Coronary artery (tissue), 2 donors: Measurements from ENCODE around the gene MUC6.

Experiments used
- DNase-seq: peaks from one replicate; pipeline ENCODE4 v3.0.0-alpha.2; 2017; ENCODE audit warnings: low spot score
- H3K27ac ChIP-seq, 2 donors: fragments of 200-600 bp; sonication (generic); one replicate each; pipeline ENCODE4 v1.5.1; 2016 to 2019
- H3K4me3 ChIP-seq: fragments of 200-600 bp; sonication (generic); 2 replicates; pipeline ENCODE4 v1.5.1; 2016; ENCODE audit warnings: mild to moderate bottlenecking, moderate library complexity
- TF ChIP-seq, protein P1 (sequence below): fragments of 200-600 bp; sonication (generic); IDR thresholded peaks from one replicate; pipeline ENCODE4 v1.5.1; 2019; ENCODE audit warnings: antibody characterized with exemption

MUC6 gene

DNA sequence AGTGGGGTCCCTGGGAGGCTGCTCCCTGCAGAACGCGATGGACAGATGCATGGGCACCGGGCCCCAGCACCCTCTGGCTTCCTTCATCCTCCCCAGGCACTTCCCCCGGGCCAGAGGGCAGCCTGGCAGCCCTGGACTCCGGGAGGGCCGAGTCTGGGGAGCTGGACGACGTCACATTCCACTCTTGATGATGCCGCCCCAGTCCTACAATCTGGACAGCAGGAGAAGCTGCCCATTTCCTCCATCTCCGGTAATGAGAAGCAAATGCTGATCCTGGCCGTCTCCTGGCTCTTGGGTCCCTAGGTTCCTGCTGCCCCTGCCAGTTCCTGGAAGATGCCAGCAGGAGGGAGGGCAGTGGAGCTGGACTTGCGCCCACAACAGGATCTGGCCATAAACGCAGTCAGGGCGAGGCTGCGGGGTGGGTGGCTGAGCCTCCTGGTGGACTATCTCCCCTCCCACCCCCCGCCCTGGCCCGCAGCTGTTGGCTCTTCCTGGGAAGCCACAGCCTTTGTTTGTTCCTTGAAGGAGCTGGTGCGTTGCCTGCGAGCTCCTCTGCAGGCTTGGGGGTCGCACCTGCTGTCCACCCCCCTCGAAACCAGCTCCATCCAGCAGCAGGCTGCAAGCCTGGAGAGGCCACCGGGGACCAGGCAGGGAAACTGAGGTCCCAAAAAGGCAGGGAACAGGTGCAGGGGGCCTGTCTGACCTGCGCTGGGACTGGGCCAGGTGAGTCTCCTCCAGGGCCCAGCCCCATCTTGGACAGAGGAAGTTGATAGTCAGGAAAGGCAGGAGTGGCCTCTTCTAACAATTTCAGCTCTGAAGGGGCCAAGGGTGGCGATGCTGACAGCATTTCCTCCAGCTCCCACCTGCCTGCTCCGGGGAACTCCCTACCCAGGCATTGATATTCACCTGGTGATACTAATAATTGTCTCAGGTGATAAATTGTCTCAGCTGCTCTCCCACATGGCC lies 17.9 kb upstream of the MUC6 start:
- no peak overlapping the region for H3K27ac ChIP-seq
- H3K4me3 ChIP-seq, result no peak overlapping the region
- TF ChIP-seq, protein P1, sequence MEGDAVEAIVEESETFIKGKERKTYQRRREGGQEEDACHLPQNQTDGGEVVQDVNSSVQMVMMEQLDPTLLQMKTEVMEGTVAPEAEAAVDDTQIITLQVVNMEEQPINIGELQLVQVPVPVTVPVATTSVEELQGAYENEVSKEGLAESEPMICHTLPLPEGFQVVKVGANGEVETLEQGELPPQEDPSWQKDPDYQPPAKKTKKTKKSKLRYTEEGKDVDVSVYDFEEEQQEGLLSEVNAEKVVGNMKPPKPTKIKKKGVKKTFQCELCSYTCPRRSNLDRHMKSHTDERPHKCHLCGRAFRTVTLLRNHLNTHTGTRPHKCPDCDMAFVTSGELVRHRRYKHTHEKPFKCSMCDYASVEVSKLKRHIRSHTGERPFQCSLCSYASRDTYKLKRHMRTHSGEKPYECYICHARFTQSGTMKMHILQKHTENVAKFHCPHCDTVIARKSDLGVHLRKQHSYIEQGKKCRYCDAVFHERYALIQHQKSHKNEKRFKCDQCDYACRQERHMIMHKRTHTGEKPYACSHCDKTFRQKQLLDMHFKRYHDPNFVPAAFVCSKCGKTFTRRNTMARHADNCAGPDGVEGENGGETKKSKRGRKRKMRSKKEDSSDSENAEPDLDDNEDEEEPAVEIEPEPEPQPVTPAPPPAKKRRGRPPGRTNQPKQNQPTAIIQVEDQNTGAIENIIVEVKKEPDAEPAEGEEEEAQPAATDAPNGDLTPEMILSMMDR, result no peak
- DNase-seq, result no peak

DNA sequence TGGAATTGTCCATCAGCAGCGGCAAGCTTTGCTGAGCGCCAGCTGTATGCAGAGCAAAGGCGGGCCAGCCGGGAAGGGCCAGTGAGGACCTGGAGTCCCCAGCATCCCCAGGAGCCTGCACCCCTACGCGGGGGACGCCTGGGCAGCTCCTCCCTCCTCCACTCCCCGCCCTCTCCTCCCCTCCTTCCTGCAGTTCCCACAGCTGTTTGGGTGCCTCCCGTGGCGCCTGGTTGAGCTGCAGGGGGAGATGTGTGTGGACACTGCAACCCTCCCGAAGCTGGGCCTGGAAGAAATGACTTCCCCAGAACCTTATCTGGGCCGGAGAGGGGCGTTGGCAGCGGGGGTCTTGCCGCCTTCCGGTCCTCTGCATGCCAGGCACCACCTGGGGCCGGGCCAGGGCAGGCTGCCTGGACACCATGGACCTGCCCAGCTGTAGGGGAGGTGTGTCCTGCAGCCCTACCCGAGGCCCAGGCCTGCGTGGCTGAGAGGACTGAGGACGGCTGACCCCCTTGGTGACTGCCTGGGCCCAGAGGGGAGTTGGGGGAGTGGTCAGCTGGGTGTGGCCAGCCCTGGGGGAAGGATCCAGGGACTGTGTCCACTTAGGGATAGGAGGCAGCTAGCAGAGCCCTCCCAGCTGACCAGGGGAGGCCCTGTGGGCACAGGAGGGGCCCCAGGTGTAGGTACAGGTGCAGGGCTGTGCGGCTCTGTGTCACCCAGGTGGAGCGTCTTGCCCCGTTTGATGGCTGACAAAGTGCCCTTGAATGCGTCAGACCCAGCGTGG lies 16.8 kb upstream of the MUC6 start:
- H3K4me3 ChIP-seq, result no peak overlapping the region
- no peak overlapping the region for H3K27ac ChIP-seq
- no peak for DNase-seq
- TF ChIP-seq, protein P1, result no peak

DNA sequence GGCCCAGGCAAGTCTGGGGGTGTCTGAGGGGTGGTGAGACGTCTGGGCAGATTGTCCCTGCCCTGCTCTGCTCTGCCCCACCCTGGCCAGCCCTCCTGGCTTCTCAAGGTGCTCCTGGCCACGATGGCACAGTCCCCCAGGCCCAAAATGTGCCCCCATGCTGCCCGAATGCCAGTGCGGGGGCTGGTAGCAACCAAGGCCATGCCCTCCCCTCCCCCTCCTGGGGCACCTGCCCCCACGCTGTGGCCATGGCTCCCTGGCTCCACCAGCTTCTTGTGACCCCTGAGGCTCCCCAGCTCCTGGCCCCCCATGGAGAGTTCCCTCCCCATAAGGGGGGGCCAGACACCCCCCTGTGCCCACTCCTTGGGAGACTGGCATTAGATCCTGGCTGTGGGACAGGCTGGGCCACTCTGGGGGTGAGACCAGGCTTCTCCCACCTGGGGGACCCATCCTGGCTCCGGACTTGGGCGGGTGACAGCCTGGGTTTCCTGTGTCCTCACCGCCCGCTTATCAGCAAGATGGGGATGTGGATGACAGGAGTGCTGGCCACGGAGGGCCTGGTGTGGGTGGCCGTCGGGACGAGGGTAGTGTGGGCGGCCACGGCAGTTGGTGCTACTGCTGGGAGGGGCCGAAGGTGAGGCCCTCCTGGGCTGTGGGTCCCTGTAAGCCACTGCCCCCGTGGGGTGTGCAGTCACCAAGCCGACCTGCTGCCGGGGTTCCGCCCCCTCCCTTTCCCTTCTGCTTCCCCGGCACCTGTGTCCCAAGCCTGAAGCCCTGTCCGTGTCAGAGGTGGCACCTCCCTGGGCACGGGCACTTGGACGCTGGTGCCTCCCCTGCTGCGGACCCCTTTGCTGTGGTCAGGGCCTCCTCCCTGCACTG lies 15.9 kb upstream of the MUC6 start:
- TF ChIP-seq, protein P1, result no peak
- no peak for DNase-seq
- H3K4me3 ChIP-seq, result no peak overlapping the region
- no peak overlapping the region for H3K27ac ChIP-seq

DNA sequence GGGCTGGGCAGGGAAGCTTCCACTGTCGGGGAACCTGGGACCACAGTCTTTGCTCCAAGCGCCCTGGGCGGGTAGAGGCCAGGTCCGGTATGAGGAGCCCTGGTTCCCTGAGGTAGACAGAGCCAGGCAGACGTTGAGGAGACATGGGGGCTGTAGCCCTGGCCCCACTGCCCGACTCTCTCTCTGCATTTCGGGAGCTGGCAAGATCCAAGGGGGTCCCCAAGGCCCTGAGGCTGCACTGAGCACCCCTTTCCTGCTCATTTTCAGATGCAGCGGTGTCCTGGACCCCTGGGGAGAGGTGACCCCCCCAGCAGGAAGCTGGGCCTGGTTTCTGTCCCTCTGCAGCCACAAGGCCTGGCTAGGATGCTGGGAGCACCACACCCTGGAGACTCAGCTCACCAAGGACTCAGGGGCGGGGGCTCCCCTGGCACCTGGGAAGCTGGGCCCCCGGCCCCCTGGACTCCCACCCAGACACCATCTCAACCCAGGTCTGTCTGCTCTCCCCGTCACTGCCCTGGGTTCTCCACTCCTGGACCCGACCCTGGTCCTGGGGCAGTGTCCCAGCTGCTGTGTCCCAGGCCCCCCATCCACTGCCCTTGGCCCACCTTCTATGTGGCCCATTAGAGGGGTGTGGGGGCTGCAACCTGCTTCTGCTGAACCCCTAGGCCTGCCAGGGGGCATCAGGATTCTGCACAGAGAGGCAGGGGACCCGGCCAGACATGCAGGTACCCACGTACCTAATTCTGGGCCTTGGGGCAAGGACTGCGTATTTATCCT lies 15.0 kb upstream of the MUC6 start:
- H3K27ac ChIP-seq, result no peak overlapping the region
- no peak overlapping the region for H3K4me3 ChIP-seq
- DNase-seq, result no peak
- TF ChIP-seq, protein P1, result no peak

DNA sequence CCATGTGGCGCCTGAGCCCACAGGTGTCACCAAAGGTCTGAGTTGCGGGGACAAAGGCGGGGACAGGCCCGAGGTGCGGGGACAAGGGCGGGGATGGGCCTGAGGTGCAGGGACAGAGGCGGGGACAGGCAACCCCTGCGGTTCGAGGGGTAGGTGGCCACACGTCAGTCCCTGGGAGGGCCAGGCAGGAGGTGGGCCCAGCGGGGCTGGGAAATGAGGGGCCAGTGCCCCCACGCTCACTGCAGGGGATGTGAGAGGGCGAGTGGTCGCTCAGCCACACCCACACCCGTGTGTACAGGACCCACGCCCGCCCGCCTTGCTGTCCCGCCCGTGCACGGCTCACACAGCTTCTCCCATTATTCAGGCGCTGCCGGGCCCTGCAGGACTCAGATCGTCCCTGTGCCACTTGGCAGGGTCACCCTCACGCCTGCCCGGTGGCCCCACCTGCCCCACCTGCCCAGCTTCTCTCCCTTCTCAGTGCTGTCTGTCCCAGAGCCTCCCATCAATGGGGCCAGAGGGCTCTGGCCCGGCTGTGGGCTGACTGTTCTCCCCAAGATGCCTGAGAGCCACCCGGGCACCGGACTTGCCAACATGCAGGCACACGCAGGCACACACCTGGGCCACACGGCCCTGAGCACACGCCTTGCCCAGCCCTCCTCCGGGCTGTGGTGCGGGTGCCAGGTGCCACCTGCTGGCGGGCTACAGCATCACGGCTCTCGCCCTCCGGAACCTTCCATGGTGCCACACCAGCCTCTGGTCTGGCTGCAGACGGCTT lies 14.2 kb upstream of the MUC6 start:
- DNase-seq, result no peak
- H3K27ac ChIP-seq, result no peak overlapping the region
- no peak overlapping the region for H3K4me3 ChIP-seq
- TF ChIP-seq, protein P1, result peak; percentile 74
